HepG2 (cell line): Measurements from ENCODE around the gene FDXR. TPM values are rescaled to one million over a fixed set of nuclear protein-coding genes. Genes with fewer than 3 reads are reported as not detected.

Source experiments
- ARNT2 ChIP-seq: sonication (generic); formaldehyde crosslinking; IDR thresholded peaks from 2 replicates; pipeline ENCODE4 v1.8.0; 2022; ENCODE audit warnings: mild to moderate bottlenecking, low read depth, missing genetic modification reagents, moderate library complexity
- ATF7-NPFF ChIP-seq: sonication (generic); formaldehyde crosslinking; IDR thresholded peaks from 2 replicates; pipeline ENCODE4 v1.8.1; 2023; ENCODE audit warnings: mild to moderate bottlenecking, low read depth, missing genetic modification reagents, moderate library complexity
- CBX5 ChIP-seq: sonication (generic); formaldehyde crosslinking; IDR thresholded peaks from 2 replicates; pipeline ENCODE4 v1.4.0; 2020; ENCODE audit warnings: missing genetic modification reagents, borderline replicate concordance
- CEBPG ChIP-seq: IDR thresholded peaks from 2 replicates; pipeline ENCODE4 v1.6.1; 2016
- FLYWCH1 ChIP-seq: sonication (generic); formaldehyde crosslinking; IDR thresholded peaks from 2 replicates; pipeline ENCODE4 v1.8.1; 2023; ENCODE audit warnings: mild to moderate bottlenecking, missing genetic modification reagents
- GPN1 ChIP-seq: sonication (generic); formaldehyde crosslinking; IDR thresholded peaks from 2 replicates; pipeline ENCODE4 v1.5.1; 2020; ENCODE audit warnings: missing genetic modification reagents, borderline replicate concordance
- HOXA9 ChIP-seq: sonication (generic); formaldehyde crosslinking; IDR thresholded peaks from 2 replicates; pipeline ENCODE4 v1.8.1; 2022; ENCODE audit warnings: missing genetic modification reagents, mild to moderate bottlenecking, moderate library complexity, borderline replicate concordance
- KDM1A ChIP-seq: IDR thresholded peaks from 2 replicates; pipeline ENCODE4 v1.6.1; 2016; ENCODE audit warnings: missing compliant biosample characterization
- MED13 ChIP-seq: sonication (generic); formaldehyde crosslinking; IDR thresholded peaks from 2 replicates; pipeline ENCODE4 v1.5.0; 2020; ENCODE audit warnings: missing genetic modification reagents
- NBN ChIP-seq: fragments of 450-650 bp; conservative IDR thresholded peaks from 2 replicates; pipeline ENCODE4 v1.6.1; 2017
- RCOR2 ChIP-seq: IDR thresholded peaks from 2 replicates; pipeline ENCODE4 v1.6.1; 2016; ENCODE audit warnings: missing biosample characterization, missing genetic modification reagents
- SIX4 ChIP-seq: sonication (generic); formaldehyde crosslinking; IDR thresholded peaks from 2 replicates; pipeline ENCODE4 v1.4.0; 2020; ENCODE audit warnings: missing genetic modification reagents
- SP5 ChIP-seq: IDR thresholded peaks from 2 replicates; pipeline ENCODE4 v1.6.1; 2016; ENCODE audit warnings: low read depth, borderline replicate concordance
- TCF12 ChIP-seq, 2 experiments: fragments of 450-650 bp in 1 of 2; sonication (generic) in 1 of 2; formaldehyde crosslinking in 1 of 2; IDR thresholded peaks; 2 replicates each; pipeline versions ENCODE4 v1.6.1 to v1.8.0; 2017 to 2022; ENCODE audit warnings: antibody characterized with exemption in 1 of 2, mild to moderate bottlenecking in 1 of 2, missing genetic modification reagents in 1 of 2, moderate library complexity in 1 of 2
- TFDP1 ChIP-seq: IDR thresholded peaks from 2 replicates; pipeline ENCODE4 v1.6.1; 2016; ENCODE audit warnings: missing compliant biosample characterization, missing genetic modification reagents, borderline replicate concordance
- ZBTB7A ChIP-seq: sonication (generic); formaldehyde crosslinking; IDR thresholded peaks from 2 replicates; pipeline ENCODE4 v1.8.0; 2022; ENCODE audit warnings: mild to moderate bottlenecking, missing genetic modification reagents
- ZFP36L1 ChIP-seq: sonication (generic); formaldehyde crosslinking; IDR thresholded peaks from 2 replicates; pipeline ENCODE4 v1.8.0; 2022; ENCODE audit warnings: mild to moderate bottlenecking, missing genetic modification reagents, moderate library complexity
- ZNF235 ChIP-seq: sonication (generic); formaldehyde crosslinking; IDR thresholded peaks from 2 replicates; pipeline ENCODE4 v1.8.1; 2023; ENCODE audit warnings: mild to moderate bottlenecking, missing genetic modification reagents, borderline replicate concordance
- ZNF251 ChIP-seq: sonication (generic); formaldehyde crosslinking; IDR thresholded peaks from 2 replicates; pipeline ENCODE4 v1.9.0; 2021; ENCODE audit warnings: mild to moderate bottlenecking, missing genetic modification reagents
- ZNF274 ChIP-seq: sonication (generic); formaldehyde crosslinking; IDR thresholded peaks from 2 replicates; pipeline ENCODE4 v1.5.1; 2020; ENCODE audit warnings: mild to moderate bottlenecking, missing genetic modification reagents
- ZNF547 ChIP-seq: sonication (generic); formaldehyde crosslinking; IDR thresholded peaks from 2 replicates; pipeline ENCODE4 v1.5.1; 2020; ENCODE audit warnings: mild to moderate bottlenecking, missing genetic modification reagents
- ZNF572 ChIP-seq: sonication (generic); formaldehyde crosslinking; IDR thresholded peaks from 2 replicates; pipeline ENCODE4 v1.5.1; 2020; ENCODE audit warnings: mild to moderate bottlenecking, missing genetic modification reagents
- ZNF616 ChIP-seq: sonication (generic); formaldehyde crosslinking; IDR thresholded peaks from 2 replicates; pipeline ENCODE4 v1.5.0; 2020; ENCODE audit warnings: low read depth, mild to moderate bottlenecking, missing genetic modification reagents
- ZNF7 ChIP-seq: IDR thresholded peaks from 2 replicates; pipeline ENCODE4 v1.6.1; 2016; ENCODE audit warnings: missing biosample characterization, missing genetic modification reagents
- ZNF709 ChIP-seq: sonication (generic); formaldehyde crosslinking; IDR thresholded peaks from 2 replicates; pipeline ENCODE4 v1.5.0; 2020; ENCODE audit warnings: mild to moderate bottlenecking, missing genetic modification reagents
- ZNF766 ChIP-seq: sonication (generic); formaldehyde crosslinking; IDR thresholded peaks from 2 replicates; pipeline ENCODE4 v1.5.0; 2020; ENCODE audit warnings: missing genetic modification reagents, borderline replicate concordance
- ZNF784 ChIP-seq: sonication (generic); formaldehyde crosslinking; IDR thresholded peaks from 2 replicates; pipeline ENCODE4 v1.5.1; 2020; ENCODE audit warnings: missing genetic modification reagents, mild to moderate bottlenecking, borderline replicate concordance
- polyA plus RNA-seq, 8 experiments: library from polyadenylated mRNA; depleted of rRNA in 3 of 8; stranded (reverse) in 7 of 8; unstranded in 1 of 8; fragments of >200 nt; fragmentation: Illumina TruSeq in 4 of 8; extraction: Trizol in 4 of 8; gene quantifications; 2 replicates each; pipeline versions ENCODE4 v1.2.1 to v1.2.3, GENCODE V29; 2011 to 2016; ENCODE audit warnings: low read depth in 4 of 8, missing spikeins in 1 of 8, mixed read lengths in 1 of 8; ENCODE audit not compliant: insufficient read depth in 1 of 8
- total RNA-seq, 5 experiments: library from RNA; depleted of rRNA; stranded (reverse); fragments of >200 nt; fragmentation: Illumina TruSeq; extraction: Trizol; gene quantifications; 2 replicates each; pipeline ENCODE4 v1.2.3, GENCODE V29; 2016; ENCODE audit warnings: low read depth in 1 of 5
- TF ChIP-seq, protein P1 (sequence below): sonication (generic); formaldehyde crosslinking; IDR thresholded peaks from 2 replicates; pipeline ENCODE4 v1.8.1; 2023; ENCODE audit warnings: missing genetic modification reagents, mild to moderate bottlenecking, borderline replicate concordance

FDXR gene
- total and polyA plus RNA-seq, 2 of the 13 experiments (the other 11 are each of a cell fraction or from before 2014, with no cell fraction given) = 23.4 to 116 TPM

GRCh38 chr17:74872313-74873036, at the start of gene FDXR (continued):
- TF ChIP-seq KDM1A (CRISPR knock-in tag) (peak; percentile 61; the same call in 1 of the 2 replicates), HOXA9 (CRISPR knock-in tag) (no peak), TFDP1 (CRISPR knock-in tag) (0 out of 2 replicates have a peak, but pooled peaks have one; percentile 40), NBN (no peak), ZNF709 (CRISPR knock-in tag) (0 out of 2 replicates have a peak, but pooled peaks have one; percentile 8), ZNF766 (CRISPR knock-in tag) (peak; percentile 81; the same call in 1 of the 2 replicates), ZNF274 (peak; percentile 91), SIX4 (CRISPR knock-in tag) (peak; percentile 43), CBX5 (CRISPR knock-in tag) (0 out of 2 replicates have a peak, but pooled peaks have one; percentile 25), TCF12 (IDR thresholded peaks at IDR 0.05) (no peak), TCF12 (CRISPR knock-in tag; IDR thresholded peaks at IDR 0.05) (no peak), FLYWCH1 (CRISPR knock-in tag) (no peak), GPN1 (CRISPR knock-in tag) (0 out of 2 replicates have a peak, but pooled peaks have one; percentile 85), ZNF251 (CRISPR knock-in tag) (no peak), ZBTB7A (no peak), MED13 (CRISPR knock-in tag) (peak; percentile 91), ZNF572 (CRISPR knock-in tag) (no peak), CEBPG (no peak; the same call in 1 of the 2 replicates), ZNF784 (no peak; the same call in 1 of the 2 replicates), RCOR2 (CRISPR knock-in tag) (0 out of 2 replicates have a peak, but pooled peaks have one; percentile 49), ZNF235 (CRISPR knock-in tag) (no peak), ZNF616 (CRISPR knock-in tag) (0 out of 2 replicates have a peak, but pooled peaks have one; percentile 21), ATF7-NPFF (CRISPR knock-in tag) (peak; percentile 86), ZNF7 (no peak), ZNF547 (CRISPR knock-in tag) (peak; percentile 70), SP5 (CRISPR knock-in tag) (peak; percentile 72), ARNT2 (CRISPR knock-in tag) (peak; percentile 90), ZFP36L1 (CRISPR knock-in tag) (no peak)
- TF ChIP-seq, protein P1, sequence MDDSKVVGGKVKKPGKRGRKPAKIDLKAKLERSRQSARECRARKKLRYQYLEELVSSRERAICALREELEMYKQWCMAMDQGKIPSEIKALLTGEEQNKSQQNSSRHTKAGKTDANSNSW (CRISPR knock-in tag) = 0 out of 2 replicates have a peak, but pooled peaks have one; percentile 27
